Panc1 (cell line): ENCODE results near the gene NOS3. TPM values are rescaled to one million over a fixed set of nuclear protein-coding genes. Genes with fewer than 3 reads are reported as not detected.

Source experiments
- total RNA-seq: library from RNA; stranded (reverse); gene quantifications from one replicate; pipeline ENCODE4 v1.2.1, GENCODE V29; 2021; ENCODE audit not compliant: unreplicated experiment

Gene NOS3
- total RNA-seq, 1 experiment from 2014 or later = 3.1 TPM

Other genes starting within 250 kb of the NOS3 start
- gene TMEM176B, start 190.7 kb upstream of the NOS3 start, total RNA-seq = 0.31 TPM
- 0.39 TPM for gene TMEM176A, start 190.2 kb upstream of the NOS3 start, total RNA-seq
- gene AOC1, start 138.5 kb upstream of the NOS3 start, total RNA-seq = 0.15 TPM
- gene KCNH2, start 12.7 kb upstream of the NOS3 start, total RNA-seq = 1.8 TPM
- 0.98 TPM for gene ATG9B, start 33.5 kb downstream of the NOS3 start, total RNA-seq
- 49.8 TPM for gene ABCB8, start 37.4 kb downstream of the NOS3 start, total RNA-seq
- 1.3 TPM for gene ASIC3, start 57.5 kb downstream of the NOS3 start, total RNA-seq
- 25.6 TPM for gene CDK5, start 66.9 kb downstream of the NOS3 start, total RNA-seq
- 580 TPM for gene SLC4A2, start 68.6 kb downstream of the NOS3 start, total RNA-seq
- gene FASTK, start 89.8 kb downstream of the NOS3 start, total RNA-seq = 95.0 TPM
- 112 TPM for gene TMUB1, start 92.5 kb downstream of the NOS3 start, total RNA-seq
- gene AGAP3, start 95.5 kb downstream of the NOS3 start, total RNA-seq = 103 TPM
- gene GBX1, start 176.7 kb downstream of the NOS3 start, total RNA-seq = not detected
- not detected for gene ASB10, start 196.2 kb downstream of the NOS3 start, total RNA-seq
- not detected for gene H2BK1, start 219.5 kb downstream of the NOS3 start, total RNA-seq
- gene ABCF2, start 236.2 kb downstream of the NOS3 start, total RNA-seq = 64.4 TPM
- 44.9 TPM for gene CHPF2, start 241.5 kb downstream of the NOS3 start, total RNA-seq